ENCODE results near the gene NPLOC4. TPM values are rescaled to one million over a fixed set of nuclear protein-coding genes. Genes with fewer than 3 reads are reported as not detected.

Gene NPLOC4
- total and polyA plus RNA-seq, 2 of the 13 experiments (the other 11 are each of a cell fraction or from before 2014, with no cell fraction given): 57.0 to 97.0 TPM

DNA sequence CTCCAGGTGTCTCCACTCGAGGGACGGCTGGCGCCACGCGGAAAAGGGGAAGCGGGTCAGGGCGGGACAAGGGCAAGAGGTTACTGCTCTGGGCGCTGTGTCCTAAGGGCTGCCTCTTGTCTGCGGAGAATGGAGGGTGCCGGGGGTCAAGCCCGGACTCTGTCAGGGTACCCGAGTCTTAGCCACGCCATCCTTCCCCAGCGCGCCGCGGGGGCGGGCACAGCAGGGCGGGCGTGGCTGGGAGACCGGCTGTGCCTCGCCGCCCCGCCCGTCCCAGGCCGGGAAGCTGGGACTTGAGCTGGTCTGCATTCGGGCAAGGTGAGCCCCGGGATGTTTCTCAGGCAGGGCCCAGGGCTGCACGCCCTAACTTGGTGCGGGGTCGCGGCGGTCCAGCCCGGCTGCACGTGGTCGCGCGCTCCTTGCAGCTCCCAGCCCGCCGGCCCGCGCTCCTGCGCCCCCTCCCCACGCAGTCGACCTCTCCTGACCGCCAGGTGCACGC is 118.1 kb downstream of the NPLOC4 start (continued):
- TF ChIP-seq, protein P1, sequence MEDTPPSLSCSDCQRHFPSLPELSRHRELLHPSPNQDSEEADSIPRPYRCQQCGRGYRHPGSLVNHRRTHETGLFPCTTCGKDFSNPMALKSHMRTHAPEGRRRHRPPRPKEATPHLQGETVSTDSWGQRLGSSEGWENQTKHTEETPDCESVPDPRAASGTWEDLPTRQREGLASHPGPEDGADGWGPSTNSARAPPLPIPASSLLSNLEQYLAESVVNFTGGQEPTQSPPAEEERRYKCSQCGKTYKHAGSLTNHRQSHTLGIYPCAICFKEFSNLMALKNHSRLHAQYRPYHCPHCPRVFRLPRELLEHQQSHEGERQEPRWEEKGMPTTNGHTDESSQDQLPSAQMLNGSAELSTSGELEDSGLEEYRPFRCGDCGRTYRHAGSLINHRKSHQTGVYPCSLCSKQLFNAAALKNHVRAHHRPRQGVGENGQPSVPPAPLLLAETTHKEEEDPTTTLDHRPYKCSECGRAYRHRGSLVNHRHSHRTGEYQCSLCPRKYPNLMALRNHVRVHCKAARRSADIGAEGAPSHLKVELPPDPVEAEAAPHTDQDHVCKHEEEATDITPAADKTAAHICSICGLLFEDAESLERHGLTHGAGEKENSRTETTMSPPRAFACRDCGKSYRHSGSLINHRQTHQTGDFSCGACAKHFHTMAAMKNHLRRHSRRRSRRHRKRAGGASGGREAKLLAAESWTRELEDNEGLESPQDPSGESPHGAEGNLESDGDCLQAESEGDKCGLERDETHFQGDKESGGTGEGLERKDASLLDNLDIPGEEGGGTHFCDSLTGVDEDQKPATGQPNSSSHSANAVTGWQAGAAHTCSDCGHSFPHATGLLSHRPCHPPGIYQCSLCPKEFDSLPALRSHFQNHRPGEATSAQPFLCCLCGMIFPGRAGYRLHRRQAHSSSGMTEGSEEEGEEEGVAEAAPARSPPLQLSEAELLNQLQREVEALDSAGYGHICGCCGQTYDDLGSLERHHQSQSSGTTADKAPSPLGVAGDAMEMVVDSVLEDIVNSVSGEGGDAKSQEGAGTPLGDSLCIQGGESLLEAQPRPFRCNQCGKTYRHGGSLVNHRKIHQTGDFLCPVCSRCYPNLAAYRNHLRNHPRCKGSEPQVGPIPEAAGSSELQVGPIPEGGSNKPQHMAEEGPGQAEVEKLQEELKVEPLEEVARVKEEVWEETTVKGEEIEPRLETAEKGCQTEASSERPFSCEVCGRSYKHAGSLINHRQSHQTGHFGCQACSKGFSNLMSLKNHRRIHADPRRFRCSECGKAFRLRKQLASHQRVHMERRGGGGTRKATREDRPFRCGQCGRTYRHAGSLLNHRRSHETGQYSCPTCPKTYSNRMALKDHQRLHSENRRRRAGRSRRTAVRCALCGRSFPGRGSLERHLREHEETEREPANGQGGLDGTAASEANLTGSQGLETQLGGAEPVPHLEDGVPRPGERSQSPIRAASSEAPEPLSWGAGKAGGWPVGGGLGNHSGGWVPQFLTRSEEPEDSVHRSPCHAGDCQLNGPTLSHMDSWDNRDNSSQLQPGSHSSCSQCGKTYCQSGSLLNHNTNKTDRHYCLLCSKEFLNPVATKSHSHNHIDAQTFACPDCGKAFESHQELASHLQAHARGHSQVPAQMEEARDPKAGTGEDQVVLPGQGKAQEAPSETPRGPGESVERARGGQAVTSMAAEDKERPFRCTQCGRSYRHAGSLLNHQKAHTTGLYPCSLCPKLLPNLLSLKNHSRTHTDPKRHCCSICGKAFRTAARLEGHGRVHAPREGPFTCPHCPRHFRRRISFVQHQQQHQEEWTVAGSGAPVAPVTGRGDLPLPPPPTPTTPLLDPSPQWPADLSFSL (CRISPR knock-in tag; IDR thresholded peaks at IDR 0.05): no peak
- TF ChIP-seq CHCHD3 (CRISPR knock-in tag; IDR thresholded peaks at IDR 0.05) (0 out of 2 replicates have a peak, but pooled peaks have one; percentile 18), HOXA9 (CRISPR knock-in tag; IDR thresholded peaks at IDR 0.05; ENCODE audit: borderline replicate concordance) (0 out of 2 replicates have a peak, but pooled peaks have one; percentile 27), ZNF17 (CRISPR knock-in tag; IDR thresholded peaks at IDR 0.05) (no peak), ZNF251 (CRISPR knock-in tag; IDR thresholded peaks at IDR 0.05) (no peak), FOXC1 (CRISPR knock-in tag; IDR thresholded peaks at IDR 0.05; ENCODE audit: borderline replicate concordance) (no peak), ZIK1 (CRISPR knock-in tag; IDR thresholded peaks at IDR 0.05; ENCODE audit: borderline replicate concordance, low read depth) (0 out of 2 replicates have a peak, but pooled peaks have one; percentile 25), XRCC5 (optimal IDR thresholded peaks at IDR 0.05; ENCODE audit: low read length) (no peak), HNRNPL (IDR thresholded peaks at IDR 0.05; ENCODE audit: low read depth, low read length) (no peak), SOX6 (IDR thresholded peaks at IDR 0.05) (no peak), SOX6 (CRISPR knock-in tag; IDR thresholded peaks at IDR 0.05) (0 out of 2 replicates have a peak, but pooled peaks have one; percentile 1), TP53 (CRISPR knock-in tag; conservative IDR thresholded peaks at IDR 0.05) (no peak)
- TF ChIP-seq, protein P2, sequence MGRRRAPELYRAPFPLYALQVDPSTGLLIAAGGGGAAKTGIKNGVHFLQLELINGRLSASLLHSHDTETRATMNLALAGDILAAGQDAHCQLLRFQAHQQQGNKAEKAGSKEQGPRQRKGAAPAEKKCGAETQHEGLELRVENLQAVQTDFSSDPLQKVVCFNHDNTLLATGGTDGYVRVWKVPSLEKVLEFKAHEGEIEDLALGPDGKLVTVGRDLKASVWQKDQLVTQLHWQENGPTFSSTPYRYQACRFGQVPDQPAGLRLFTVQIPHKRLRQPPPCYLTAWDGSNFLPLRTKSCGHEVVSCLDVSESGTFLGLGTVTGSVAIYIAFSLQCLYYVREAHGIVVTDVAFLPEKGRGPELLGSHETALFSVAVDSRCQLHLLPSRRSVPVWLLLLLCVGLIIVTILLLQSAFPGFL (CRISPR knock-in tag; IDR thresholded peaks at IDR 0.05): 0 out of 2 replicates have a peak, but pooled peaks have one; percentile 45
- TF ChIP-seq, protein P3, sequence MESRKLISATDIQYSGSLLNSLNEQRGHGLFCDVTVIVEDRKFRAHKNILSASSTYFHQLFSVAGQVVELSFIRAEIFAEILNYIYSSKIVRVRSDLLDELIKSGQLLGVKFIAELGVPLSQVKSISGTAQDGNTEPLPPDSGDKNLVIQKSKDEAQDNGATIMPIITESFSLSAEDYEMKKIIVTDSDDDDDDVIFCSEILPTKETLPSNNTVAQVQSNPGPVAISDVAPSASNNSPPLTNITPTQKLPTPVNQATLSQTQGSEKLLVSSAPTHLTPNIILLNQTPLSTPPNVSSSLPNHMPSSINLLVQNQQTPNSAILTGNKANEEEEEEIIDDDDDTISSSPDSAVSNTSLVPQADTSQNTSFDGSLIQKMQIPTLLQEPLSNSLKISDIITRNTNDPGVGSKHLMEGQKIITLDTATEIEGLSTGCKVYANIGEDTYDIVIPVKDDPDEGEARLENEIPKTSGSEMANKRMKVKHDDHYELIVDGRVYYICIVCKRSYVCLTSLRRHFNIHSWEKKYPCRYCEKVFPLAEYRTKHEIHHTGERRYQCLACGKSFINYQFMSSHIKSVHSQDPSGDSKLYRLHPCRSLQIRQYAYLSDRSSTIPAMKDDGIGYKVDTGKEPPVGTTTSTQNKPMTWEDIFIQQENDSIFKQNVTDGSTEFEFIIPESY (CRISPR knock-in tag; IDR thresholded peaks at IDR 0.05): peak; percentile 39; the same call in 1 of the 2 replicates
- TF ChIP-seq, protein P4, sequence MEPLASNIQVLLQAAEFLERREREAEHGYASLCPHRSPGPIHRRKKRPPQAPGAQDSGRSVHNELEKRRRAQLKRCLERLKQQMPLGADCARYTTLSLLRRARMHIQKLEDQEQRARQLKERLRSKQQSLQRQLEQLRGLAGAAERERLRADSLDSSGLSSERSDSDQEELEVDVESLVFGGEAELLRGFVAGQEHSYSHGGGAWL (CRISPR knock-in tag; IDR thresholded peaks at IDR 0.05): no peak

Measured in HepG2 (cell line).